Activated CD8-positive, alpha-beta memory T cell treated with anti-CD3 and anti-CD28 coated beads, Interleukin-2, amount 50 U/mL, for 4 hours (primary cell): ENCODE results near the gene LYZL6.
A peak's percentile ranks its signal among the peaks of the same experiment; 100 is the strongest.
"Not testable (repeated sequence)": the region's sequence is repeated elsewhere in the genome, so short reads cannot be mapped to it uniquely, and the experiment has no call there.

ENCODE experiments used
- DNase-seq: peaks from one replicate; pipeline ENCODE4 v3.0.0-alpha.2; 2020

LYZL6 gene

GRCh38 chr17:35906191-35906925 lies 37.2 kb downstream of the LYZL6 start:
- no peak for DNase-seq

- no peak for DNase-seq
These were observed 40.1 kb downstream of the LYZL6 start for GRCh38 chr17:35903451-35903850.

DNA sequence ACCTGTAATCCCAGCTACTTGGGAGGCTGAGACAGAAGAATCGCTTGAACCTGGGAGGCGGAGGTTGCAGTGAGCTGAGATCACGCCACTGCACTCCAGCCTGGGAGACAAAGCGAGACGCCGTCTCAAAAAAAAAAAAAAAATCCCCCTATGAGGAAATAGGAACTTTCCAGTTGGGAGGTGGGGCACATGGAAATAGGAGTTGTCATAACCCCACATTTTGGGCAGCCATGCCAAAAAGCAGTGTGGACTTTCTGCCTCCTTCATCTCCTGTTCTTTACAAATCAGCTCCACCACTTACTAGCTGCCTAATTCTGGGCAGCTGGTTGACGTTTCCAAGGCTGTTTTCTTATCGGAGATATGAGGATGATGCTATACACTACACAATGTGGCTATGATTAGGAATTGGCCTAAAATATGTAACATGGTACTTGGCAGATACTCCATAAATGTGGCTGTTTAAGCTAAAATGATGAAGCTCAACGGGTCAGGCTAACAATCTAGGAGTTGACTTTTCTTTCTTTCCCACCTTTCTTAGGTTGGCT lies 41.8 kb downstream of the LYZL6 start:
- no peak for DNase-seq

DNA sequence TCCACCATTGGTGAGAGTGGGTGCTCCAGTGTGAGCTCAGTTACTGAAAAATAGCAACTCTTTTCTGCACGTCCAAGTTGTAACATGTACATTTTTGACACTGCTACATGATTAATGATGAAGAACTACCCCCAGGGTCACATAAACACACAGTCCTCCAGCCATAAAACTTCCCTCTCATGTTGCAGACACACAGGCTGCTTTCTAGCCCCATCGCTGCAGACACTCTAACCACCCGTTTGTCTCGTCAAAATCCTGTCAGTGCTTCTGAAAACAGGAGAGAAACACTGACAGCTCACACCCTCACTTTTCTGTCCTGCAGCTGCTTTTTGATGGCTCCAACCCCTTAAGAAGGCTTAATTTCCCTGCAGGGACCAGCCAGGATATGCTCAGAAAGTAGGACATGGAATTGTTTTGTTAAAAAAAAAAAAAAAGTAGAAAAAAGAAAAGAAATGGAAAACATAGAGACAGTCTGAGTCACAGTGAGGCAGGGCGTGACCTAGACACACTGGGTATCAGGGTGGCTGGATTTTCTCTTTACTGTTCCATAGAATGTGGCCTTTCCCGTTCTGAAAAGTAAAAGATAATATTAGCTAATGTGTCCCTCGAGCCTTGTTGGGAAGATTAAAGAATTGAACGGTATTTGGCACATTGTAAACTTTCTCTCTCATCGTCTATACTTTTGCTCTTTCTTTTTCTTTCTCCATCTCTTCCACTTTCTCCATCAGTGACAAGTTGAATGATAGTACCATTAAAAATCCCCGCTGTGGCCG lies 42.6 kb downstream of the LYZL6 start:
- DNase-seq: peak; percentile 31

- peak; percentile 50 for DNase-seq
These were observed 43.2 kb downstream of the LYZL6 start for GRCh38 chr17:35900280-35900679.

GRCh38 chr17:35898283-35899070 lies 45.0 kb downstream of the LYZL6 start:
- peak; percentile 63 for DNase-seq

- DNase-seq: not testable (repeated sequence)
These were observed 45.7 kb downstream of the LYZL6 start for GRCh38 chr17:35897772-35898171.

- peak; percentile 46 for DNase-seq
These were observed 47.6 kb downstream of the LYZL6 start for GRCh38 chr17:35895636-35896587.

- no peak for DNase-seq
These were observed 49.3 kb downstream of the LYZL6 start for GRCh38 chr17:35894206-35894605.

DNA sequence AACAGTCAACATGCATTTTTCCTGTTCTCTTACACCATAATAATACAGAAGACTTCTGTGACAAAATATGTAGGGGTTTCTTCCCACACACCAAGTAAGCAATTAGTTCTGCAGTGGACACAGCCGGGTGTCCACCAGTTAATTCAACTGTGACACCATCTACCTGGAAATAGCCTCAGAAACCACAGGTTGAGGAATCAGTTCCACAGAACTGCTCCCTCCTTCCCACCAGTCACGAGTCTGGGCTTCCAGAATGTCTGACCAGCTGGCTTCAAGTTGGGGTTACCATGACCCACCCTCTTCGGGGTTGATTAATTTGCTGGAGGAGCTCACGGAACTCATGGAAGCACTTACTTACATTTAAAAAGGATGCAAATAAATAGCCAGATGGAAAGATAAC lies 49.8 kb downstream of the LYZL6 start:
- DNase-seq: no peak

GRCh38 chr17:35892091-35893035 lies 51.1 kb downstream of the LYZL6 start:
- DNase-seq: peak; percentile 78

- DNase-seq: no peak
These were observed 52.2 kb downstream of the LYZL6 start for GRCh38 chr17:35891269-35891668.

DNA sequence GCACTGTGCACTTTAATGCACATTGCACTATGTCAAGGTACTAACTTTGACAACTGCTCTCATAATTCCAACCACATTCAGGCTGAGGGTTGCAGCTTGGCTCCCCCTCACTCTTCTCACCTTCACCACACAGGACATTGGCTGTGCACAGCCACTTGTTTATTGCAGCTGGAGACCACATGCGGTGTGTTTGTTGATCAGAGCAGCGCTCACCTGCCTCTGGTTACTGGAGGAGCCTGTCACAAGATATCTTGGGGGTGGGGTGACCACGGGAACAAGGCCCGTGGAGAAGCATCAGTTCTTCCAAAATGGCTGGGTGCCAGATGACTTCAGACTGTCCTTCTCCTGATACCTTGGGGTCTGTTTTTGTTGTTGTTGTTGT lies 52.7 kb downstream of the LYZL6 start:
- peak; percentile 35 for DNase-seq

GRCh38 chr17:35889818-35890773 lies 53.4 kb downstream of the LYZL6 start:
- no peak for DNase-seq

GRCh38 chr17:35889241-35889640 lies 54.3 kb downstream of the LYZL6 start:
- no peak for DNase-seq
